K562 (cell line): ENCODE measurements around the gene NUP205. TPM values are rescaled to one million over a fixed set of nuclear protein-coding genes. Genes with fewer than 3 reads are reported as not detected.
A peak's percentile ranks its signal among the peaks of the same experiment; 100 is the strongest.

Experiments used
- CUX1 ChIP-seq: fragments of 200-800 bp; sonication (Bioruptor generic); IDR thresholded peaks from 2 replicates; pipeline ENCODE4 v1.6.1; 2016; ENCODE audit warnings: missing genetic modification characterization, missing compliant biosample characterization
- ELF1 ChIP-seq: fragments of 200-800 bp; sonication (Bioruptor generic); IDR thresholded peaks from 2 replicates; pipeline ENCODE4 v1.6.1; 2016; ENCODE audit warnings: missing genetic modification characterization, missing compliant biosample characterization
- ERF ChIP-seq: fragments of 450-650 bp; formaldehyde crosslinking; IDR thresholded peaks from 2 replicates; pipeline ENCODE4 v1.4.0; 2020; ENCODE audit warnings: mild to moderate bottlenecking, mixed read lengths
- ESRRA ChIP-seq: fragments of 450-650 bp; IDR thresholded peaks from 2 replicates; pipeline ENCODE4 v1.6.1; 2014; ENCODE audit warnings: low read depth, mild to moderate bottlenecking, moderate library complexity, borderline replicate concordance
- ETV5 ChIP-seq: sonication (generic); formaldehyde crosslinking; IDR thresholded peaks from 2 replicates; pipeline ENCODE4 v1.4.0; 2020; ENCODE audit warnings: low read depth, mild to moderate bottlenecking, missing genetic modification reagents
- FOXK2 ChIP-seq, 2 experiments: fragments of 450-650 bp; IDR thresholded peaks in 1 of 2; conservative IDR thresholded peaks in 1 of 2; 2 replicates each; pipeline ENCODE4 v1.6.1; 2016; ENCODE audit warnings: low read depth in 2 of 2, mild to moderate bottlenecking in 1 of 2
- GATA2 ChIP-seq: sonication (generic); formaldehyde crosslinking; IDR thresholded peaks from 2 replicates; pipeline ENCODE4 v1.4.0; 2020; ENCODE audit warnings: mild to moderate bottlenecking, missing genetic modification reagents
- HIVEP1 ChIP-seq: fragments of 250-450 bp; sonication (Bioruptor Pico); IDR thresholded peaks from 2 replicates; pipeline ENCODE4 v1.4.0; 2020; ENCODE audit warnings: mild to moderate bottlenecking
- MIER1 ChIP-seq: fragments of 450-650 bp; IDR thresholded peaks from 2 replicates; pipeline ENCODE4 v1.6.1; 2016; ENCODE audit warnings: antibody characterized with exemption, mild to moderate bottlenecking, low read depth
- NFIC ChIP-seq: fragments of 450-650 bp; IDR thresholded peaks from 2 replicates; pipeline ENCODE4 v1.6.1; 2017; ENCODE audit warnings: mild to moderate bottlenecking, inconsistent platforms
- NFRKB ChIP-seq: fragments of 450-650 bp; IDR thresholded peaks from 2 replicates; pipeline ENCODE4 v1.6.1; 2016; ENCODE audit warnings: low read depth
- POLR3A ChIP-seq: IDR thresholded peaks from 2 replicates; pipeline ENCODE4 v1.6.1; 2011; ENCODE audit warnings: borderline replicate concordance, mild to moderate bottlenecking, moderate library complexity; ENCODE audit not compliant: insufficient read length, insufficient read depth; ENCODE audit errors: extremely low read depth
- SIX5 ChIP-seq, 2 experiments: IDR thresholded peaks; 2 replicates each; pipeline ENCODE4 v1.6.1; 2011; ENCODE audit warnings: low read length in 2 of 2, borderline replicate concordance in 1 of 2, low read depth in 1 of 2, mild to moderate bottlenecking in 1 of 2, moderate library complexity in 1 of 2; ENCODE audit not compliant: insufficient read depth in 1 of 2
- SMAD1 ChIP-seq: fragments of 150-350 bp; IDR thresholded peaks from 2 replicates; pipeline ENCODE4 v1.6.1; 2014; ENCODE audit warnings: low read length, low read depth; ENCODE audit not compliant: partially characterized antibody
- SP1 ChIP-seq: sonication (generic); formaldehyde crosslinking; IDR thresholded peaks from 2 replicates; pipeline ENCODE4 v1.8.1; 2022; ENCODE audit warnings: mild to moderate bottlenecking, missing genetic modification reagents
- ZBTB5 ChIP-seq: fragments of 450-650 bp; IDR thresholded peaks from 2 replicates; pipeline ENCODE4 v1.6.1; 2017; ENCODE audit warnings: antibody characterized with exemption
- ZMIZ1 ChIP-seq, 2 experiments: fragments of 150-350 bp in 1 of 2; IDR thresholded peaks; 2 replicates each; pipeline ENCODE4 v1.6.1; 2012 to 2016; ENCODE audit warnings: low read depth in 2 of 2, low read length in 2 of 2, mild to moderate bottlenecking in 1 of 2, moderate library complexity in 1 of 2
- polyA plus RNA-seq, 8 experiments: library from polyadenylated mRNA; depleted of rRNA in 4 of 8; stranded (reverse) in 5 of 8; unstranded in 3 of 8; fragments of >200 nt; fragmentation: Nextera tagmentation in 2 of 8; fragmentation: Illumina TruSeq in 1 of 8; extraction: Ambion mirVana in 2 of 8; extraction: Trizol in 1 of 8; gene quantifications; 2 replicates each; pipeline versions ENCODE4 v1.2.1 to v1.2.3, GENCODE V29; 2011 to 2014; ENCODE audit warnings: inconsistent platforms in 1 of 8, missing spikeins in 1 of 8
- total RNA-seq, 7 experiments: library from RNA; depleted of rRNA in 6 of 7; stranded (reverse); fragments of >200 nt in 6 of 7; fragmentation: Illumina TruSeq in 2 of 7; extraction: Trizol in 2 of 7; gene quantifications; 2 replicates each; pipeline versions ENCODE4 v1.2.1 to v1.2.3, GENCODE V29; 2011 to 2021; ENCODE audit warnings: low replicate concordance in 1 of 7

The NUP205 gene
- total and polyA plus RNA-seq, 9 of the 15 experiments (the other 6 are each of a cell fraction or from before 2014, with no cell fraction given): 101 to 282 (median 193) TPM

- TF ChIP-seq POLR3A: no peak
- TF ChIP-seq NFIC: no peak
- TF ChIP-seq ETV5 (CRISPR knock-in tag): no peak
- TF ChIP-seq ZBTB5: no peak
- TF ChIP-seq NFRKB: no peak
- peak; percentile 88 for TF ChIP-seq GATA2 (CRISPR knock-in tag)
- TF ChIP-seq ELF1 (tag): peak; percentile 81
- TF ChIP-seq ERF (CRISPR knock-in tag): peak; percentile 45; the same call in 1 of the 2 replicates
- no peak for TF ChIP-seq CUX1 (CRISPR knock-in tag)
- peak; percentile 88 for TF ChIP-seq SP1 (CRISPR knock-in tag)
- peak; percentile 97 for TF ChIP-seq ESRRA
- TF ChIP-seq ZMIZ1 (IDR thresholded peaks at IDR 0.05; ENCODE audit: low read depth in 2 of 2, low read length in 2 of 2): 0 out of 4 replicates have a peak, but pooled peaks of 1 of the 2 experiments have one; percentile 19
- no peak for TF ChIP-seq SMAD1
- TF ChIP-seq SIX5 (IDR thresholded peaks at IDR 0.05; ENCODE audit: borderline replicate concordance in 1 of 2, insufficient read depth in 1 of 2, low read depth in 1 of 2, low read length in 2 of 2): no peak
- peak in 1 of 2 experiments; percentile 82; a peak in 3 of 4 replicates for TF ChIP-seq FOXK2 (conservative IDR thresholded peaks at IDR 0.05 in 1 of 2, IDR thresholded peaks at IDR 0.05 in 1 of 2; ENCODE audit: low read depth in 2 of 2)
- no peak for TF ChIP-seq MIER1
- TF ChIP-seq HIVEP1 (CRISPR knock-in tag): no peak
Observed at GRCh38 chr7:135650831-135651573, 93.3 kb downstream of the NUP205 start (continued).
